Esophagus (tissue), 2 donors: ENCODE results near the gene SENP8. TPM values are rescaled to one million over a fixed set of nuclear protein-coding genes. Genes with fewer than 3 reads are reported as not detected.
A peak's percentile ranks its signal among the peaks of the same experiment; 100 is the strongest.

ENCODE experiments used
- H3K27ac ChIP-seq, 2 donors: one replicate each; pipeline ENCODE4 v1.5.1; 2013; ENCODE audit warnings: low read depth in 2 of 2, mild to moderate bottlenecking in 2 of 2, inconsistent platforms in 1 of 2, low read length in 1 of 2, moderate library complexity in 1 of 2
- H3K27me3 ChIP-seq, 2 donors: one replicate each; pipeline ENCODE4 v1.6.1; 2013; ENCODE audit warnings: low read length in 2 of 2, control low read depth in 1 of 2, mild to moderate bottlenecking in 1 of 2; ENCODE audit not compliant: insufficient read depth in 2 of 2, control insufficient read depth in 1 of 2
- H3K36me3 ChIP-seq, 2 donors: one replicate each; pipeline ENCODE4 v1.6.1; 2013; ENCODE audit warnings: low read length in 1 of 2; ENCODE audit not compliant: control insufficient read depth in 2 of 2, insufficient read depth in 2 of 2
- H3K4me1 ChIP-seq, 2 donors: one replicate each; pipeline ENCODE4 v1.6.1; 2013; ENCODE audit warnings: low read length in 1 of 2; ENCODE audit not compliant: control insufficient read depth in 2 of 2, insufficient read depth in 2 of 2
- H3K4me3 ChIP-seq, 2 donors: one replicate each; pipeline ENCODE4 v1.5.1; 2013; ENCODE audit warnings: low read length in 2 of 2, mild to moderate bottlenecking in 2 of 2, low read depth in 1 of 2, moderate library complexity in 1 of 2
- H3K9me3 ChIP-seq, 2 donors: one replicate each; pipeline ENCODE4 v1.6.1; 2013; ENCODE audit warnings: mild to moderate bottlenecking in 2 of 2, low read depth in 1 of 2, low read length in 1 of 2, moderate library complexity in 1 of 2; ENCODE audit not compliant: control insufficient read depth in 2 of 2, insufficient read depth in 1 of 2
- WGBS, 2 donors: extraction: QIAGEN DNeasy Blood & Tissue Kit; methylation state at CpG; one replicate each; pipeline ENCODE4 v1.1.7; 2013; 5-methylcytosine and 5-hydroxymethylcytosine counted together
- polyA plus RNA-seq, 2 donors: library from polyadenylated mRNA; stranded (reverse); fragments of 200-250 nt; gene quantifications; one replicate each; pipeline ENCODE4 v1.2.3, GENCODE V29; 2013
- donor health status: healthy with polysubstance abuse.
- donor health status: Bipolar disorder and iron deficiency.

Gene SENP8
- polyA plus RNA-seq, 2 donors, result 0.86 to 1.3 TPM

GRCh38 chr15:72112116-72112515, 6.1 kb upstream of the SENP8 start:
- Histone ChIP-seq H3K4me3 (no peak overlapping the region), H3K27me3 (no peaks in the 10 kb centered on the region), H3K4me1 (no peaks in the 10 kb centered on the region), H3K9me3 (no peaks in the 10 kb centered on the region), H3K27ac (no peak overlapping the region), H3K36me3 (no peaks in the 10 kb centered on the region)
- 69 to 73% methylated on average over 2 of the region's 2 CpGs for WGBS, 2 donors

GRCh38 chr15:72112805-72113204, 5.4 kb upstream of the SENP8 start:
- H3K27me3 ChIP-seq, result no peaks in the 10 kb centered on the region
- no peaks in the 10 kb centered on the region for H3K36me3 ChIP-seq
- H3K9me3 ChIP-seq, result no peaks in the 10 kb centered on the region
- H3K27ac ChIP-seq, result no peak overlapping the region
- H3K4me1 ChIP-seq, result no peaks in the 10 kb centered on the region
- no peak overlapping the region for H3K4me3 ChIP-seq

GRCh38 chr15:72113347-72114031, 4.7 kb upstream of the SENP8 start:
- H3K4me1 ChIP-seq, result no peaks in the 10 kb centered on the region
- H3K9me3 ChIP-seq, result no peaks in the 10 kb centered on the region
- H3K27me3 ChIP-seq, result no peaks in the 10 kb centered on the region
- 73 to 76% methylated on average over 4 of the region's 4 CpGs for WGBS, 2 donors
- H3K27ac ChIP-seq, result no peak overlapping the region
- no peak overlapping the region for H3K4me3 ChIP-seq
- no peaks in the 10 kb centered on the region for H3K36me3 ChIP-seq

GRCh38 chr15:72116731-72117485, 1.3 kb upstream of the SENP8 start:
- no peaks in the 10 kb centered on the region for H3K9me3 ChIP-seq
- 2% methylated on average over 24 of the region's 24 CpGs for WGBS, 2 donors
- H3K36me3 ChIP-seq, result no peaks in the 10 kb centered on the region
- peak overlapping the region; percentile 93 to 96 for H3K27ac ChIP-seq
- H3K4me1 ChIP-seq, result no peaks in the 10 kb centered on the region
- H3K27me3 ChIP-seq, result no peaks in the 10 kb centered on the region
- H3K4me3 ChIP-seq, result peak overlapping the region; percentile 65 to 99

- Histone ChIP-seq H3K36me3 (no peaks in the 10 kb centered on the region), H3K27ac (peak overlapping the region; percentile 93 to 96), H3K4me3 (peak overlapping the region; percentile 65 to 99), H3K27me3 (no peaks in the 10 kb centered on the region), H3K4me1 (no peaks in the 10 kb centered on the region), H3K9me3 (no peaks in the 10 kb centered on the region)
- whole genome bisulfite sequencing, 2 donors, result 0% methylated on average over 29 to 59 of the region's 59 CpGs
These were observed 652 bp upstream of the SENP8 start for GRCh38 chr15:72117486-72118016.

GRCh38 chr15:72124218-72124617, 6.0 kb downstream of the SENP8 start:
- H3K27ac ChIP-seq, result no peak overlapping the region
- H3K27me3 ChIP-seq, result no peaks in the 10 kb centered on the region
- no peaks in the 10 kb centered on the region for H3K9me3 ChIP-seq
- no peaks in the 10 kb centered on the region for H3K36me3 ChIP-seq
- no peaks in the 10 kb centered on the region for H3K4me1 ChIP-seq
- H3K4me3 ChIP-seq, result no peak overlapping the region
- 24 to 34% methylated on average over 1 of the region's 1 CpG for WGBS, 2 donors

GRCh38 chr15:72127724-72128322, 9.6 kb downstream of the SENP8 start:
- H3K27me3 ChIP-seq, result no peaks in the 10 kb centered on the region
- H3K4me3 ChIP-seq, result no peak overlapping the region
- H3K9me3 ChIP-seq, result no peaks in the 10 kb centered on the region
- H3K36me3 ChIP-seq, result no peaks in the 10 kb centered on the region
- H3K27ac ChIP-seq, result no peak overlapping the region
- 52 to 61% methylated on average over 2 of the region's 2 CpGs for WGBS, 2 donors
- H3K4me1 ChIP-seq, result no peaks in the 10 kb centered on the region

- Histone ChIP-seq H3K27me3 (no peaks in the 10 kb centered on the region), H3K9me3 (no peaks in the 10 kb centered on the region), H3K27ac (no peak overlapping the region), H3K4me1 (no peaks in the 10 kb centered on the region), H3K36me3 (no peaks in the 10 kb centered on the region), H3K4me3 (no peak overlapping the region)
These were observed 10.2 kb downstream of the SENP8 start for GRCh38 chr15:72128359-72128758.

GRCh38 chr15:72130272-72130671, 12.1 kb downstream of the SENP8 start:
- no peak overlapping the region for H3K27ac ChIP-seq
- no peaks in the 10 kb centered on the region for H3K36me3 ChIP-seq
- no peaks in the 10 kb centered on the region for H3K4me1 ChIP-seq
- H3K9me3 ChIP-seq, result no peaks in the 10 kb centered on the region
- no peaks in the 10 kb centered on the region for H3K27me3 ChIP-seq
- H3K4me3 ChIP-seq, result no peak overlapping the region
- 91 to 96% methylated on average over 4 of the region's 4 CpGs for WGBS, 2 donors
